ENCODE data around the gene DPCD.
A peak's percentile ranks its signal among the peaks of the same experiment; 100 is the strongest.
"Not testable (repeated sequence)": the region's sequence is repeated elsewhere in the genome, so short reads cannot be mapped to it uniquely, and the experiment has no call there.

The DPCD gene

GRCh38 chr10:101585841-101586240, 2.3 kb upstream of the DPCD start:
- DNase-seq (ENCODE audit: low read depth, low spot score), result no peak

GRCh38 chr10:101588879-101589278, 758 bp downstream of the DPCD start:
- no peak for DNase-seq (ENCODE audit: low read depth, low spot score)

- DNase-seq (ENCODE audit: low read depth, low spot score), result not testable (repeated sequence)
Measured at GRCh38 chr10:101593331-101593730, 5.2 kb downstream of the DPCD start.

- no peak for DNase-seq (ENCODE audit: low read depth, low spot score)
Measured at GRCh38 chr10:101595591-101596433, 7.7 kb downstream of the DPCD start.

- no peak for DNase-seq (ENCODE audit: low read depth, low spot score)
Measured at GRCh38 chr10:101597091-101597900, 9.2 kb downstream of the DPCD start.

- no peak for DNase-seq (ENCODE audit: low read depth, low spot score)
Measured at GRCh38 chr10:101601541-101601940, 13.4 kb downstream of the DPCD start.

- DNase-seq (ENCODE audit: low read depth, low spot score), result peak; percentile 30
Measured at GRCh38 chr10:101602761-101603398, 14.8 kb downstream of the DPCD start.

- DNase-seq (ENCODE audit: low read depth, low spot score), result no peak
Measured at GRCh38 chr10:101607124-101607523, 19.0 kb downstream of the DPCD start.

- no peak for DNase-seq (ENCODE audit: low read depth, low spot score)
Measured at GRCh38 chr10:101609481-101609880, 21.4 kb downstream of the DPCD start.

- DNase-seq (ENCODE audit: low read depth, low spot score), result no peak
Measured at GRCh38 chr10:101611096-101611905, 23.2 kb downstream of the DPCD start.

- DNase-seq (ENCODE audit: low read depth, low spot score), result no peak
Measured at GRCh38 chr10:101612086-101612485, 24.0 kb downstream of the DPCD start.

GRCh38 chr10:101612872-101613271, 24.8 kb downstream of the DPCD start:
- DNase-seq (ENCODE audit: low read depth, low spot score), result no peak

GRCh38 chr10:101613646-101614045, 25.5 kb downstream of the DPCD start:
- no peak for DNase-seq (ENCODE audit: low read depth, low spot score)

- DNase-seq (ENCODE audit: low read depth, low spot score), result no peak
Measured at GRCh38 chr10:101614663-101615524, 26.8 kb downstream of the DPCD start.

GRCh38 chr10:101615525-101616116, 27.5 kb downstream of the DPCD start:
- DNase-seq (ENCODE audit: low read depth, low spot score), result no peak

GRCh38 chr10:101616415-101617101, 28.4 kb downstream of the DPCD start:
- DNase-seq (ENCODE audit: low read depth, low spot score), result no peak

GRCh38 chr10:101617102-101617823, 29.1 kb downstream of the DPCD start:
- DNase-seq (ENCODE audit: low read depth, low spot score), result no peak

- no peak for DNase-seq (ENCODE audit: low read depth, low spot score)
Measured at GRCh38 chr10:101617824-101618568, 29.9 kb downstream of the DPCD start.
